Thoracic aorta (tissue), 2 donors: ENCODE data around the gene THTPA. TPM values are rescaled to one million over a fixed set of nuclear protein-coding genes. Genes with fewer than 3 reads are reported as not detected.

ENCODE experiments used
- ATAC-seq: fragments of 150-250 bp; one replicate; pipeline ENCODE4 v1.8.0; 2017; ENCODE audit warnings: low read depth; ENCODE audit not compliant: insufficient number of reproducible peaks, low FRiP score
- DNase-seq: peaks from one replicate; pipeline ENCODE4 v3.0.0-alpha.2; 2020; ENCODE audit warnings: low spot score
- H3K27ac ChIP-seq, 2 donors: fragments of 200-600 bp; sonication (generic); 1 replicate in 1 of 2; 2 replicates in 1 of 2; pipeline ENCODE4 v1.5.1; 2016; ENCODE audit warnings: mild to moderate bottlenecking in 2 of 2, moderate library complexity in 2 of 2
- H3K27me3 ChIP-seq: fragments of 200-600 bp; sonication (generic); replicated peaks from 2 replicates; pipeline ENCODE4 v1.6.0; 2016; ENCODE audit warnings: mild to moderate bottlenecking; ENCODE audit not compliant: insufficient read depth
- H3K36me3 ChIP-seq: fragments of 200-600 bp; sonication (generic); one replicate; pipeline ENCODE4 v1.5.1; 2016
- H3K4me1 ChIP-seq, 2 donors: fragments of 200-600 bp; sonication (generic); 1 replicate in 1 of 2; 2 replicates in 1 of 2; pipeline versions ENCODE4 v1.5.1 to v1.6.0; 2016; ENCODE audit warnings: low read depth in 2 of 2, mild to moderate bottlenecking in 1 of 2; ENCODE audit not compliant: control insufficient read depth in 1 of 2
- H3K4me3 ChIP-seq: fragments of 200-600 bp; sonication (generic); 2 replicates; pipeline ENCODE4 v1.5.1; 2016; ENCODE audit warnings: mild to moderate bottlenecking
- H3K9me3 ChIP-seq: fragments of 200-600 bp; sonication (generic); 2 replicates; pipeline ENCODE4 v1.5.1; 2016
- CTCF ChIP-seq: fragments of 200-600 bp; sonication (generic); IDR thresholded peaks from one replicate; pipeline ENCODE4 v1.5.1; 2019; ENCODE audit warnings: antibody characterized with exemption
- total RNA-seq, 2 donors: library from RNA; depleted of rRNA; stranded (reverse); fragments of >200 nt; gene quantifications; one replicate each; pipeline versions ENCODE4 v1.1.0 to v1.2.3, GENCODE V29; 2016

THTPA gene
- total RNA-seq, 2 donors from 2014 or later = 17.8 to 30.9 TPM

- Histone ChIP-seq H3K27me3 (no peaks in the 10 kb centered on the region), H3K9me3 (no peaks in the 10 kb centered on the region), H3K27ac (no peak overlapping the region), H3K4me1 (peaks cover 0 to 15% of the 10 kb centered on the region in 2 donors), H3K36me3 (no peaks in the 10 kb centered on the region), H3K4me3 (no peak overlapping the region)
- no peak for TF ChIP-seq CTCF
- DNase-seq (no peak), ATAC-seq (no peak)
Measured at GRCh38 chr14:23564876-23565275, 8.8 kb downstream of the THTPA start.

GRCh38 chr14:23565626-23566025, 9.6 kb downstream of the THTPA start:
- H3K27ac ChIP-seq = no peak overlapping the region
- no peak for DNase-seq
- TF ChIP-seq CTCF = no peak

GRCh38 chr14:23566112-23566777, 10.2 kb downstream of the THTPA start:
- H3K9me3 ChIP-seq = no peaks in the 10 kb centered on the region
- H3K27me3 ChIP-seq = no peaks in the 10 kb centered on the region
- ATAC-seq = no peak
- peaks cover 0 to 15% of the 10 kb centered on the region in 2 donors for H3K4me1 ChIP-seq
- DNase-seq = no peak
- peak overlapping the region; percentile 80 for H3K4me3 ChIP-seq
- TF ChIP-seq CTCF = no peak
- H3K36me3 ChIP-seq = no peaks in the 10 kb centered on the region
- H3K27ac ChIP-seq = no peak overlapping the region

More at GRCh38 chr14:23565626-23566025, 9.6 kb downstream of the THTPA start:
- Histone ChIP-seq H3K36me3 (no peaks in the 10 kb centered on the region), H3K9me3 (no peaks in the 10 kb centered on the region), H3K4me3 (no peak overlapping the region), H3K4me1 (peaks cover 0 to 15% of the 10 kb centered on the region in 2 donors), H3K27me3 (no peaks in the 10 kb centered on the region)
- no peak for ATAC-seq

- Histone ChIP-seq H3K36me3 (no peaks in the 10 kb centered on the region), H3K27me3 (no peaks in the 10 kb centered on the region), H3K4me1 (peaks cover 0 to 15% of the 10 kb centered on the region in 2 donors), H3K9me3 (no peaks in the 10 kb centered on the region), H3K4me3 (peak overlapping the region; percentile 80), H3K27ac (no peak overlapping the region)
- TF ChIP-seq CTCF = no peak
- ATAC-seq = no peak
- no peak for DNase-seq
Measured at GRCh38 chr14:23566778-23567185, 10.7 kb downstream of the THTPA start.

- H3K4me3 ChIP-seq = peak within 1 kb of the TSS; percentile 80
- H3K9me3 ChIP-seq = no peaks in the 10 kb centered on the region
- no peak for ATAC-seq
- no peak for DNase-seq
- H3K36me3 ChIP-seq = no peaks in the 10 kb centered on the region
- no peak for TF ChIP-seq CTCF
- no peaks in the 10 kb centered on the region for H3K27me3 ChIP-seq
- no peak within 1 kb of the TSS for H3K27ac ChIP-seq
- peaks cover 0 to 15% of the 10 kb centered on the region in 2 donors for H3K4me1 ChIP-seq
Measured at GRCh38 chr14:23567186-23568020, 11.3 kb downstream of the THTPA start, which contains the start of gene AP1G2. Gene AP1G2, minus strand, starts transcription at chr14:23567791. Its CDS starts 477 bp downstream, at chr14:23567314.
